Eye (tissue), 1 donor: ENCODE data around the gene NARS2.
"Not testable (repeated sequence)": the region's sequence is repeated elsewhere in the genome, so short reads cannot be mapped to it uniquely, and the experiment has no call there.

Experiments used
- DNase-seq: peaks from one replicate; pipeline ENCODE4 v3.0.0-alpha.2; 2015

The NARS2 gene

DNA sequence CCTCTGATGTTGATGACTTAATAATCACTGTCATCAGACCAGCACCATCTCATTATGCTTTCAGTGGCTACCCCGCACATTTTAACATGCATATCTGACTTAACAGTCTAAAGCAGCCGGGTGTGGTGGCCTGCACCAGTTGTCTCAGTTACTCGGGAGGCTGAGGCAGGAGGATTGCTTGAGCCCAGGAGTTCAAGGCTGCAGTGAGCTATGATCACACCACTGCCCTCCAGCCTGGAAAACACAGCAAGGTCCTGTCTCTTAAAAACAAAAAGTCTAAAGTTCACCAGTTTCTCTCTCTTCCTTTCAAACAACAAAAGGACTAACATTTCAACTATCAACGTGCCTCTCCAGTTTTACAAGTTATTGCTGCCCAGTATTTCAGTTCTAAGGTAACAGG is 101.8 kb downstream of the NARS2 start:
- DNase-seq: no peak

DNA sequence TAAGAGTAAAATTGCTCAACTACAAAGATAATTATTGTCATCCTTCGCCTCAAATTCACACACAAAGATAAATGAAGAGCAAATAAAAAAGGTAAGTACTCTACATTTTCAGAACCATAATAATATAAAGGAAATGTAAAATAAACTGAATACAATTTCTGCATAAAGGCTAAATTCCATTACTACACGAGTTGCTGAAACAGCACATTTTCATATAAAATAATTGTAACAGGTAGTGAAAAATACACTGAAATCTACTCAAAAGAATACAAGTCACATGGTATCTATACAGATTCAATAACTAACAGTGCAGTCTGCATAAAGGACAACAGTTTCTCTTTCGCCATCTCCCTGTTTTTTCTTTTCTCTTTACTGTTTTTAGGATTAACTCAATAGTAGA is 102.3 kb downstream of the NARS2 start:
- no peak for DNase-seq

DNA sequence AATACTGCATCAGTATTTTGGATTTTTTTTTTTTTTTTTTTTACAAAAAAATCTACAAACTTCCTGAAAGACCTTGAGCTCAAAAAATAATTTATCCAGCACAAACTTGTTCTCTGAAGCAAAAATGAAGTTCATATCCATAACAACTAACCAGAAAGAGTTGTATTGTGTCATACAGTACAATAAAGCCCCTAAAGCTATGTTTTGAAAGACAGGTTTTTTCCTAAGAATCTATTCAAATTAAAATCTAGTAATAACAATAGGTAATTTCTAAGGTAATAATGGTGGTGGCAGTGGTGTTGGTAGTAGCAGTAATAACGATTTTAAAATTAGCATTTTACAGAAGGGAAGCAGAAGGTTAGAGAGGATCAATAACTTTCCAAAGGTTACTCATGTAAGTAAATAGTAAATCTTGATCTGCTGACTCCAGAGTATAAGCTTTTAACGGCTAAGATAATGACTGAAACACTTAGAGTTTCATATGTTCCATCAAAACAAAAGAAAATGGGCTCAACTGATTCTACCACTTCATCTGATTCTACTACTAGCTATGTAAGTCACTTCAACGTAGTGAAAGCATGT is 103.7 kb downstream of the NARS2 start:
- DNase-seq: no peak

DNA sequence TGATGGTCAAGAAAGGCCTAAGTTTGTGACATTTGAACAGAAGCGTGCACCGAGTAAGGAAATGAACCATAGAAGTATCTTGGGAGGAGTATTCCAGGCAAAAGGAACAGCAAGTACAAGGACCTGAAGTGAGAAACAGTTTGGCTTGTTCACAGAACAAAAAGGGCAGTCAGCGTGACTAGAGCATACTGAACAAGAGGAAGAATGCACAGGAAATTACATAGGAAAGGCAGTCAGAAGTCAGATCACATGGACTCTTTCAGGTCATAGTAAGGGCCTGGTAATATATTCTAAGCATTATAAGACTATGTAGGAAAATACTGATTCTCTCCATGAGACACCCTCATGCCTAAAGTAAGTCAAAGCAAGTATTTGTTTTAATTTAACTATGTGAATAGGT is 104.8 kb downstream of the NARS2 start:
- DNase-seq: no peak

DNA sequence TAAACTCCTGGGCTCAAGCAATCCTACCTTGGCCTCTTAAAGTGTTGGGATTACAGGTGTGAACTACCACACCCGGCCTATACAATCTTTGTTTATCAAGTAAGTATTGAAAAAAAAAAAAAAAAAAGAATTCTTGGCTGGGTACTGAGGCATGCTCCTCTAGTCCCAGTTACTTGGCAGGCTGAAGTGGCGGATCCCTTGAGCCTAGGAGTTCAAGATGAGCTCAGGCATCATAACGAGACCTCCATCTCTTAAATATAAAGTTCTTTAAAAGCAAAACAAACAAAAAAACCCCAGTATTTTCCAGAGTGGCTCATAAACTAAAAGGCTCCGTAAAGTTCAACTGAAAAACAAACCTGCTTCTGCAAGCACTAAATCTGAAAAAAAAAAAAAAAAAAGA is 106.7 kb downstream of the NARS2 start:
- DNase-seq: peak; percentile 2

DNA sequence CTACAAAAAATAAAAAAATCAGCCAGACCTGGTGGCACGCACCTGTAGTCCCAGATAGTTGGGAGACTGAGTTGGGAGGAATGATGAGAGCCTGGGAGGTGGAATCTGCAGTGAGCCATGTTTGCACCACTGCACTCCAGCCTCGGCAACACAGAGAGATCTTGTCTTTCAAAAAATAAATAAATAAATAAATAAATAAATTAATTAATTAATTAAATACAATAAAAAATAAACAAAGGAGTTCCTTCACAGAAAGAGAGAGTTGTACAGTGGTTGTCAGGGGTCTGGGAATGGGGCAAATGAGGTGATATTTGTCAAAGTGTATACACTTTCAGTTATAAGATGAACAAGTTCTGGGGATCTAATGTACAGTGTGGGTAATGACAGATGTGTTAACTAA is 107.3 kb downstream of the NARS2 start:
- DNase-seq: no peak

DNA sequence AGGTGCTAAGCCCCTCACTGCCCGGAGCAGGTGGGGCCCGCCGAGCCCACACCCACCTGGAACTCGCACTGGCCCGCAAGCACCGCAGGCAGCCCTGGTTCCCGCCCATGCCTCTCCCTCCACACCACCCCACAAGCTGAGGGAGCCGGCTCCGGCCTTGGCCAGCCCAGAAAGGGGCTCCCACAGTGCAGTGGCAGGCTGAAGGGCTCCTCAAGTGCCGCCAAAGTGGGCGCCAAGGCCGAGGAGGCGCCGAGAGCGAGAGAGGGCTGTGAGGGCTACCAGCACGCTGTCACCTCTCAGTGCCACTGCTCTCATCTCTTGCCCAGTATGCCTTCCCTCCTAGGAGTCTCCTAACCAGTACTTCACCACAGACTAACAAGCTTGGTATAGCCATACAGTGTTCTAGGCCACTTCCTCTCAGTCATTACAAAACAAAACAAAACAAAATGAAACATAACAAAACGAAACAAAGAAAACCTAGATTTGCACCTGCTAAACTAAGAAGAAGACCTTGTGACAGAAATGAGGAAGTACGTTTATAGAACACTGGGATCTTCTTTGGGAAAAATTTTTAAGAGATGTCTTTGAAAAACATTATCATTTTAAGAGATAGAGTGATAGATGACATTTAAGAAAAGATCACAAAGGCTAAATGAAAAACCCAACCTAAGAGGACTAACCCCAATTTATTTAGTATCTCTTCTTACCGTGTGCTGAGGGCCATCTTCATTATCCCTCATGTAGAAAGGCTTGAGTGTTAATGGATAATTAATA is 109.3 kb downstream of the NARS2 start:
- no peak for DNase-seq

DNA sequence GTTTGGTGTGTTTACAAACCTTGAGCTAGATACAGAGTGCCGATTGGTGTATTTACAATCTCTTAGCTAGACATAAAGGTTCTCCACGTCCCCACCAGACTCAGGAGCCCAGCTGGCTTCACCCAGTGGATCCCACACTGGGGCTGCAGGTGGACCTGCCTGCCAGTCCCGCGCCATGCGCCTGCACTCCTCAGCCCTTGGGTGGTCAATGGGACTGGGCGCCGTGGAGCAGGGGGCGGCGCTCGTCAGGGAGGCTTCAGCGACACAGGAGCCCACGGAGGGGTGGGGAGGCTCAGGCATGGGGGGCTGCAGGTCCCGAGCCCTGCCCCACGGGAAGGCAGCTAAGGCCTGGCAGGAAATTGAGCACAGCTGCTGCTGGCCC is 109.9 kb downstream of the NARS2 start:
- DNase-seq: not testable (repeated sequence)

DNA sequence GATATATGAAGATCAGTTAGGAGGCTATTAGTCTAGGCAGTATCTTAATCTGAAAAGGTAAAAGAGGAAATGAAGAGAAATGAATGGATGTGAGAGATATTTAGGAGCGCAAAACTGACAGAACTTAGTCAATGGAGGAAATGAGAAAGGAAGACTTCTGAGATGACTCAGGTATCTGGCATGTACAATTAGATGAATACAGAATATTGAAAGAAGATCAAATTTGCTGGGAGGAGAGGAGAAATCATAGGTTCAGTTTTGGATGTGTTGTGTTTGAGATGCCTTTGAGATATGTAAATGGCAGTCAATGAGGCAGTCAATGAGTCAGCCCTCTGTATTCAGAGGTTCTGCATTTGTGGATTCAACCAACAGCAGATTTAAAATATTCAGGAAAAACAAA is 114.2 kb downstream of the NARS2 start:
- DNase-seq: no peak

DNA sequence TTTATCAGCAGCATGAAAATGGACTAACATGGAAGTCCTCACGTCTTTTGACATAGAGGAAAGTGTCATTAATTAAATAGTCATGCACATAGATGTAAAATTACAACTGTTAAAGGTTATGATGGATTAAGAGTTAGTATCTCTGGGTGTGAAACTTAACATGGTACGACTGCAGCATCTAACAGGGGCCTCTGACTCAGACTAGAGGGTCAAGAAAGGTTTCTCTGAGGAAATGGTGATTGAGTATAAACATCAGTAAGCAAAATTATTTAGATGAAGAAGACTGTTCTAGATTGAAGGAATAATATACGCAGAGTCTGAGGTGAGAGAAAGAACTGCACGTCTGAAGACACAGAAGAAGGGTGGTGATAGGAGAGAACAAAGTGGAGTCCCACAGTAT is 114.9 kb downstream of the NARS2 start:
- DNase-seq: no peak

DNA sequence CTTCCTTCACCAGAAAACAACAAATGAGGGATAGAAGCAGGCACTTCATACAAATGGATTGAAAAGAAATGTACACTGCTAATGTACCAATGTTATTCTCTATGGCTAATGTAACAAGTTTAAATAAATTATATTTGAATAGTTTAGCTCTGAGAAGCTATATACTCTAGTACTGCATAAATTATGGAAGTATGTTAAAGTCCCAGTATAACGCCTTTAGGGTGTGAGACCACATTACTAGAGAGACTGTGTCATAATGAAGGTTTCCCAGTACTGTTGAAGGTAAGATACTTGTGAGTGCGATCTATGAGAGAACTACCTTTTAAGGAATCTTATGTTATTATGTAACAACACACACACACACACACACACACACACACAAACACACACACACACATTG is 117.2 kb downstream of the NARS2 start:
- DNase-seq: no peak

DNA sequence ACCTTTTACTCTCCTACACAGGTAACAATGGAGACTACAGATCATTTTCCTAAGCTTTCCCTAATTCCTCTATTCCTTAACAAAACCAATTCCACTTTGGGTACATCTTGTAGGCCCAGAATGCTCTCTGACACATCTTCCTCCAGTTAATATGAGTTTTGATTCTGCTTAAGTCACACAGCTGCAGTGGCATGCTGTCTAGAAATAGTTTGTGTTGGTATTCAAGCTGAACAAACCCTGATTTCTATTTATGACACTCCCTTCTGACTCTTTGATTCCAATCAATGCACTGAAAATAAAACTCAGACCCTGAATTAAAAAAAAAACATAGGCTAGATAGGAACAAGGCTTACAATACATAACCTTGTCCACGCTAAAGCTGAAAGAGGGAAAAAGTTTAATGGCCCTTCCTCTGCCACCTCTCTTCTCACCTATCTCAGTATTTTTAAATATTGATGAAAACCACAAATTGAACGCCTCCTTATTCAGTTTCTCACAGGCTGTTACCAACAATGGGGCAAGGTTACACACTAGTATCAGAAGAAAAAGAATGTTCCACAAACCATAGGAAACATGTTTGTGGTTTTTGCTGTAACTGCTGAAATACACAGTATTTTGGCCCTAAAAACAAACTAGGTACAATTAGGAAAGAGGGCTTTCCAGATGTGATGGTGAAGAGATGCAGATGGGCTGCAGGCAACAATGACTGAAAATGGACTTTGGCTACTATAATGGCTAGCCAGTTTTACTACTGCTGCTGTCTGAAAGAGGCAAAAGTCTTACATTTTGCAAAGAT is 121.3 kb downstream of the NARS2 start:
- DNase-seq: no peak

DNA sequence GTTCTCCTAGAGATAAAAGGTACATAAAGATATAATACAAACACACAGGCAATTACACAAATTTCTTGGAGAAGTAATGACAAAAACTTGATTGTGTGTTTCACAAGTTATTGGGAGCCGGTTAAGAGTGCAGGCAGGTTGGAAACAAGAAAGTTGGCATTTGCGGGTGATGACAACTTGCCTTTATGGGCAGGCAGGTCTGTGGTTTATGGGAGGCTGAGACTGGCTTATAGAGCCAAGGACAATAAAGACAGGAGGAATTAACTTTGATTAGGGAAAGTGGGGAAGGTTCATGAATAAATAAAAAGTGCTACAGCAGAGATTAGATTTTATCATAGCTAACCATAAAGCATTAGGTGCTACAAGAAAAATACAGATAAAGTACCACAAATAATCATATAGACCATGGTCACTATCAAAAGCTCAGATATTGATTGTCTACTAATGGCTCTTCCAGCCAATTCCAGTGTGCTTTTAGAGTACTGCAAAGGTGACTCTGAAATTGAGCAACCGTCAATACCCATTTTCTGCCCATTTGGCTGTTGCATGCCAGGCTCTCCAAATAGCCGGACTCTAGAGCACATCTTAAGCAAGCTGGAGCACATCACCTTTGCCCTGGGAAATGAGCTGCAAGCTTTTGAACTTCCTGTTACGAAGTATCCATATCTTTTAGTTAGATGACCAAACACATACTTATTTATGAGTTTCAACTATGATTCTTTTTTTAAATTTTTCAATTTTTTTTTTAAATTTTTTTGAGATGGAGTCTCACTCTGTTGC is 123.1 kb downstream of the NARS2 start:
- DNase-seq: no peak

DNA sequence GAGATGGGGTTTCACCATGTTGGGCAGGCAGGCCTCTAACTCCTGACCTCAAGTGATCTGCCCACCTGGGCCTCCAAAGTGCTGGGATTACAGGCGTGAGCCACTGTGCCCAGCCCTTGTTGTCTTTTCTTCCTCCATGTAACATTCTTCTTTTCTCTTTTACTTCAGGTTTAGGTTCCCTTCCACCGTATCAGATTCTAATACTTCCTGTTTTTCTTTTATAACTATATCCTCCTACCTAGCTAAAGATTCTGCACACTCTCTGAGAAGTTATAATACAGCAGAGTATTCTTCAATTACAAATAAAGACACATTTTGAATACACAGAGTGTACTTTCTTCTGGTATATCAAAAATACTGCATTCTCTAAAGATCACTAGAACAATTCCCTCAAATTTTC is 123.8 kb downstream of the NARS2 start:
- no peak for DNase-seq

DNA sequence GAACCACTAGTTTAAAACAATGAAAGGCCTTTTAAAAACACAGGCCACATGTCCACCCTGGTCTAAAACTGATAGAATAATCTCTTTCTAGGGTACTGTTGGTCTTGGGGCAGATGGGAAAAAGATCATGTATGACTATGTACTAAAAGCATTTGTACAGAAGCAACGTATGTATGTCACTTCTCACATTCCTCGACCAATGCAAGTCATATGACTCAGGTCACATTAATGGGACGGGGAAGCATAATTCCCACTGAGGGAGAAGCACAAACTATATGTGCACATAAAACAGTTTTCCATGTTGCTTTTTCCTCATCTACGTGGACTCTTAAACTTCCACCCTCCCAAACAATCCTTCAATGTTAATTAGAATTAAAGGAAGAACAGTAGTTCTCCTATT is 124.8 kb downstream of the NARS2 start:
- no peak for DNase-seq

DNA sequence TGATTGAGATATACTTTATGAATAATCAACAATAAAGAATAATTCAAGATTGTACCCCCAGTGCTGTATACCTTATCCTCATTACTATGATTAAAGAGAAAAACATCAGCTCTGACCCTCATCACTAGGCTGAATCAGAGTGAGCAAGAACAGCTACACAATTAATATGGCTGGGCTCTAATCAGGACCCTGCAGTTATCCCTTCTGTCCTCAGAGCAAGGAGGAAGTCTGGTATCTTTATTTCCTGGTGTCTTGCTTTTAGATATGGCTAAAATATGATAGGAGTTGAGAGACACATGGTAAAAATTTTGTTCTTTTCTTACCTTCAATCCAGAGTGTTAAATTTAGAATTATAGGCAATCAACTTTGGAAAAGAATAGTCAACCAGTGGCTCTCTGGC is 128.5 kb downstream of the NARS2 start:
- no peak for DNase-seq

DNA sequence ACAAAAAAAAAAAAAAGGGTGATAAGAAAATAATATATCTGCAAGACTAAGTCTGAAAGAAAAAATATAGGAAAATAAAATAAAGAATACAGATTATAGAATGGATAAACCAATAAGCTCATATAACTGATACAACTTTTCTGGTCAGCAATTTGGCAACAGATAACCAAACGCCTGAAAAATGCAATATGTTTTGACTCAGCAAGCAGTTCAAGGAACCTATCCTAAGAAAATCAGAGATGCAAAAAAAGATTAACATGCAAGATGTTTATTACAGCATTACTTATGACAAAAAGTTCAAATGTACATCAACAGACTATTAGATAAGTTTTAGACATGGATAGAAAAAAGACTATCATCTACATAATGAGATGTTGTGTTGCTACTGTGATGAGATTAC is 129.9 kb downstream of the NARS2 start:
- DNase-seq: no peak

DNA sequence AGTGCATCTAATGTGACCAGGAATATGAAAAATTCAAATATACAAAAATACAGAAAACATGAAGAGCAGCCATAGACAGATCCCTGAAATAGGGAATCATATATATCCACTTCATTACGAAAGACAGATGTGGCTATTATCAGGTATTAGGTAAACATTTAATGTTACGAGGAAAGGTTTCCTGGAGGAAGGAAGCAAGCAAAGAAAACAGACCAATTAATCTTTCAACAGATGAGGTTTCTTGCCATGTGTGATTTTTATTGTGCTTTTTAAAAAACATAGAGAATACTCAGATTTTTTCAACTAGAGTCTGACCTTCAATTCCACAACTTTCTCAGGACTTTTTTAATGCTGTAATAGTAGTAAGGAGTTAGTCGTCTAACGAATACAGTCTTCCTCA is 132.7 kb downstream of the NARS2 start:
- no peak for DNase-seq

DNA sequence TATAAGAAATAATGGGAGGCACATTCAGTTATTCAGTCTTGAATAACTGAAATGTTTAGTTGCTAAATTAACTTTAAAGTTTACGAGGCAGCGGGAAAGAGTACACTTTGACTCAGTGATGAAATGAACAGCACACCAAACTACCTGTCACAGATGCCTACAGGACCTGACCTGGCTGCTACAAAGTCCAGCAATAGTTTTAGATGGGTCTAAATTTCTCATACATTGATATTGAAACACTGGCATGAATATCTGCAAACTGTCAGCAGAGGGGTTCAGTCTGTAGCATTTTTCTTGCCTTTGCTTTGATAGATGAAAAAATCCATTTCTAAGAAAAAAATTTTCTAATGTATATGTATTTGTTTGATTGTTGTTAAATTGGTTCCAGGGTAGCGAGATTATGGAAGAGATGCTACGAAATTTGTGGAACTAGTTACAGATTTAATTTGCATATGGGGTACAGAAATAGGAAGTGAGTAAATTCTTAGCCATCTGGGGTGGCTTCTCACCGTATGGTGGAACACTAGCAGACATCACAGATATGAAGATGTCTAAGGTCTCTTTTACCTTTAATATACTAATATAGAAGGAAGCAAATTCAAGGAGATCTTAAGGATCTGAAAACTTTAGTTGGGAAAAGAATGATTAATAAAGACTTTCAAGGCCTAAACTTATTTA is 136.2 kb downstream of the NARS2 start:
- DNase-seq: no peak

DNA sequence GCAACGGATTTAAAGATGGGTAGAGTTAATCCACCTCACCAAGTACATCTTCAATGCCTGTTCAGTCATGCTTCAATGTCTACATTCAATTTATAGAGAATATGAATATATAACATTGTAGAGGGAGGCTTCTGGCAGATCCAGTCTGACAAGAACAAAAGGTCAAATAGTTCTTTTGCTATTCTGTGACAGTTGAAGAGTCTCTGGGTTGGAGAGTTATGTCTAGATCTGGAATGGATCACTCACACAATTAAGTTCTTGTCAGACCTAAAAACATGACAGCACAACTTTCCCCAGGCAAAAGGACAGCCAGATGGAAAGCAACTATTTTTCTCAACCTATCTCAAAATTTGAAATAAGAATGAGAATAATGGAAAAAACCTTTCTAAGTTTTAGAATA is 141.7 kb downstream of the NARS2 start:
- DNase-seq: no peak

DNA sequence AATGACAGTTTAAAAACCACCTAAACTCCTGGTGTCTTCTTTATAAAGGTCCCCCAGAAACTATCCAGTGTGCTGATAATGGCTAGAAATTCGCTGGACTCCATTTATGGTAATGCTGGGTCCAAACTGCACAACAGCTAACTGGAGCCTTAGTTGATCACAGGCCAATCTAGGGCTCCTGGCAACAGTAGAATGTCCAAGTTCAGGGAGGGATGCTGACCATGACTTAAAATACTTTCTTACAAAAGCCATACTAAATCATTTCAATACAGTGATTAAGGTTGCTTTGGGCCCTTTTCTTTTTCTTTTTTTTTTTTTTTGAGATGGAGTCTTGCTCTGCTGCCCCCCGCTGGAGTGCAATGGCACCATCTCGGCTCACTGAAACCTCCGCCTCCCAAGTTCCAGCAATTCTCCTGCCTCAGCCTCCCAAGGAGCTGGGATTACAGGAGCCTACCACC is 142.6 kb downstream of the NARS2 start:
- no peak for DNase-seq

DNA sequence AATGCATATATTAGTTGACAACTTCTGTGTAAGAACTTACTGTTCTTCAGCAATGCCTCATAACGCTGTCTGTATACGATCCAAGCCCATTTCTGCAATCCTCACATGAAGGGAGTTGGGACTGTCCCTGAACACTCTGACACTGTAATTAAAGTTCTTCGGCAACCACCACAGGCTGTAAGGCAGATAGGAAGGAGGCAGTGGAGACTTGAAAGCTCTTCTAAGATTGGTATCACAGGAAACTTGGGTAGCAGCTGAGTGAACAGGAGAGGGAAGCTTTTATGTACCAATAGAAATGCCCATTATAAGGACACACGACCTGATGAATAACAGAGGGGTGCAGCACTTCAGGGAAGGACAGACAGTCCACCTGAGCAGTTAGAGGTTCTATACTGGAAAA is 145.0 kb downstream of the NARS2 start:
- no peak for DNase-seq

DNA sequence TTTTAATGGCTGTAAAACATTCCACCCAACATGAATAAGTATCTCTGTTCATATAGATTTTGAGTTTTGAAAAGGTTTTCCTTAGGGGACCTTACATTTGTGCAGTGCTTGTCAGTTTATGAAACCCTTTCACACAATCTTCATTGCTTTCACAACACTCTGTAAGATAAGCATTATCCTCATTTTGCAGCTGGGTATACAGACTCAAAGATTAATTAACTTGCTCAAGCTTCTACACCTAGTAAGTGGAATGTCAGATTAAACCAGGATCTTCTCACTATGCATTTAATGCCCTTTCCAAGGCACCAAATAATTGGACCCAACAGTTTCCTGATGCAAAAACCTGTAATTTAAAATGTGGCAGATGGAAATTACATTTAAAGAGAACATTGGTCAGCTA is 145.5 kb downstream of the NARS2 start:
- DNase-seq: no peak
